Effector CD4-positive, alpha-beta T cell (primary cell): ENCODE data around the gene POP4.

ENCODE experiments used
- DNase-seq: peaks from one replicate; pipeline ENCODE4 v3.0.0-alpha.2; 2020

POP4 gene

DNA sequence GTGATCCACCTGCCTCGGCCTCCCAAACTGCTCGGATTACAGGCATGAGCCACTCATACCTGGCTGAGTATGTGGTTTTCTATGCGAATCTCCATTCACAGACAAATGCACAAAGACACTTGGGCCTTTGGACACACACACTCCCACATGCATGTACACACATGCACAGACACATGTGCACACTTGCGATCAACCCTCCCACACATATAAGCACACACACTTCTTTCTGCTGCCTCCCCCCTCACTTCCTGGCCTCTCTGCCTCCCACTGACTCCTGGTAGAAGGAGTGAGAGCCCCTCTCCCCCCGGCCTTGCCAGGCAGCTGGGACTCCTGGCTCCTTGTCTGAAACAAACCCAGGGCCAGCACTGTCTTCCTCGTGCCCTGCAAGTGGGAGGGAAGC, 29.9 kb downstream of the POP4 start:
- DNase-seq: no peak

DNA sequence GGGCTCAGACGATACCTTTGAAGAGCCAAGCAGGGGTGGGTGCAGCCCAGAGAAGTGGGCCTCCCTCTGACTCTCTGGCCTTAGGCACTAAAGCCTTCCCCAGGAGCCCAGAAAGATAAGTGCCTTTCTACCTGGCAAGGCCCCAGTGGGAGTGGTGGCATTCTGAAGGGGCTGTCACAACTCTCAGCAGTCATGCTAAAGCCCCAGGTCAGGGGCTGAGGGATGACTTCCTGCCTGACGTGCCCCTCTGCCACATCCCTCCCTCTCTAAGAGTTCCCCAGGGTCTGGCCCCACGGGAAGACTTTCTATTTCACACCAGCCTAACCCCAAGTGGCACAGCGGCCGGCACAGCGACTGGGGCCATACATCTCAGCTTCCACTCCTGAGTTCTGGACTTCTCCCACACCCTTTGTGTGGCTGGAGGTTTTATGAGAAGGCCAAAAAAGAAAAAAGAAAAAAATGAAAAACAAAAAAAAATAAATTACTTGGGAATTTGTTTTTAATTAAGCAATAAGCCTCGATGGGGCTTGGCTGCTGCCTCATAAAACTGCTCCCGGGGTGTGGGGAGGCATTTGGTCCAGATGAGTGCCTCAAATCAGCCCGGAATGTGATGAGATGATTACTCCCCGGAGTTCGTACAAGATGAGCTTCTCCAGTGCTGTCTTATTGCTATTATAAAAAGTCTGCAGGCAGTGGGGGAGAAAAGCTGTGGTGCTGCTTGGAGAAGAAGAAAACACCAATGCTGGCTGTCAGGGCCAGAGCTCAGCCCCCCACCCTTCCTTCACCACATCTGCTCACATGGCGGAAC, 30.7 kb downstream of the POP4 start:
- no peak for DNase-seq

DNA sequence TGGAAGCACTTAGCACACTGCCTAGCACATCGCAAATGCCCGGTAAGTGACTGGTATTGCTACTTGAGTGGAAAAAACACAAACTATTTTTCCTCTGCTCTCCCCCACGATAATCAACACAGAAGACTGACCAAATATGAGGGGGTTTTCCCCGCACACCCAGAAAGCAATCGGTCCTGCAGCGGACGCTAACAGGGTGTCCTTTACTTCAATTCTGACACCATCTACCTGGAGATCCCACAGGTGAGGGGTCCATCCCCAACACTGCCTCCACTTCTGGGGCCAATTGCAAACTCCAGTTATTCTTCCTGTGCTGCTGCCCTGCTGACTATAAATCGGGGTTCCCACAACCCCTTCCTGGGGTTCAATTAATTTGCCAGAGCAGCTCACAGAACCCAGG, 33.0 kb downstream of the POP4 start:
- no peak for DNase-seq

DNA sequence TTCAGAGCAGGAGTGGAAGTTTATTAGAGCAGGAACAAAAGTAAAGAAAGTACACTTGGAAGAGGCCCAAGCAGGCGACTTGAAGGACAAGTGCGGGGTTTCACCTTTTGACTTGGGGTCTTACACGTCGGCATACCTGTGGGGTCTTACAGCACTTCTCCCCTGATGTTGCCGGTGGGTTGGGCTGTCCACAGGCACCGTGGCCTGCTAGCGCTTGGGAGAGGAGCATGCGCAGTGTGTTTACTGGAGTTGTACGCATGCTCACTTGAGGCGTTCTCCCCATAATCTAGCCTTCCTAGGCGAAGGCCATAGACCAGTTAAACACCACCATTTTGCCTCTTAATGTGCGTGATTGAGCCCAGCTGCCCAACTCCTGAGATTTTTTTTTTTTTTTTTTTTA, 34.1 kb downstream of the POP4 start:
- DNase-seq: no peak

DNA sequence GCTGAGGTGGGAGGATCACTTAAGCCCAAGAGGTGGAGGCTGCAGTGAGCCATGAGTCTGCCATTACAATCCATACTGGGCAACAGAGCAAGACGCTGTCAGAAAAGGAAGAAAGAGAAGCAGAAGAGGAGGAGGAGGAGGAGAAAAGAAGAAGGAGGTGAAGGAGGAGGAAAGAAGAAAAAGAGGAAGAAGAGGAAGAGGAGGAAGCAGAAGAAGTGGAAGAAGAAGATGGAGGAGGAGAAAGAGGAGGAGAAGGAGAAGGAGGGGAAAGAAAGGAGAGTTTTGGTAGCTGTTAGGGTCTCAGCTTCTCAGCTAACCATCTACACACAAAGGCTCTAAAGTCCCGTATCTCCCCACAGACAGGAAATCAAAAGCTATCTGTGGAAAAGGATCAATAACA, 35.5 kb downstream of the POP4 start:
- no peak for DNase-seq

DNA sequence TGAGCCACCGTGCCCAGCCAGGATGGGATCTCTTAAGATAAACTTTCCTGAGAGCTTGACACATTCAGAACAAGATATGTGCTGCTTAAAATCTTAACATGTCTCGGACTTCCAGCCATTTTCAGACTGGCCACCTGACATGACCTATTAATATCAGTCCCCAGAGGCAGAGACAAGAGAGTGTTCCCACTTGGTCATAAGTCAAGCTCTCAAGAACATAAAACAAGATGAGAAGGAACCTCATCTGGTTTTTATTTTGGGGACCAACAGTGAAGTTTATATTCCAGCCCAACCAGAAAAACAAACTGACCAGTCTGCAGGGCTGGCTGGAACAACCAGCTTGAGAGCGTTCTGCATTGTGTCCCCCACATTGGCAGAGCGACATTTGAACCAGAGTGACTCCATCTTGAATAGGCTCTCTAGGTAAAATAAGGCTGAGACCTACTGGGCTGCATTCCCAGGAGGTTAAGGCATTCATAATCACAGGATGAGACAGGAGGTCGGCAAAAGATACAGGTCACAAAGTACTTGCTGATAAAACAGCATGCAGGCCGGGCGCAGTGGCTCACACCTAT, 37.4 kb downstream of the POP4 start:
- DNase-seq: no peak

DNA sequence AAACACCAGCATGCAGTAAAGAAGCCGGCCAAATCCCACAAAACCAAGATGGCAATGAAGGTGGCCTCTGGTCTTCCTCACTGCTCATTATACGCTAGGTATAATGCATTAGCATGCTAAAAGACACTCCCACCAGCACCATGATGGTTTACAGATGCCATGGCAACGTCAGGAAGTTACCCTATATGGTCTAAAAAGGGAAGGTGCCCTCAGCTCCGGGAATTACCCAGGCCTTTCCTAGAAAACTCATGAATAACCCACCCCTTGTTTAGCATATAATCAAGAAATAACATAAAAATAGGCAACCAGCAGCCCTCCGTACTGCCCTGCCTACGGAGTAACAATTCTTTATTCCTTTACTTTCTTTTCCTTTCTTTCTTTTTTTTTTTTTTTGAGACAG, 38.1 kb downstream of the POP4 start:
- no peak for DNase-seq

DNA sequence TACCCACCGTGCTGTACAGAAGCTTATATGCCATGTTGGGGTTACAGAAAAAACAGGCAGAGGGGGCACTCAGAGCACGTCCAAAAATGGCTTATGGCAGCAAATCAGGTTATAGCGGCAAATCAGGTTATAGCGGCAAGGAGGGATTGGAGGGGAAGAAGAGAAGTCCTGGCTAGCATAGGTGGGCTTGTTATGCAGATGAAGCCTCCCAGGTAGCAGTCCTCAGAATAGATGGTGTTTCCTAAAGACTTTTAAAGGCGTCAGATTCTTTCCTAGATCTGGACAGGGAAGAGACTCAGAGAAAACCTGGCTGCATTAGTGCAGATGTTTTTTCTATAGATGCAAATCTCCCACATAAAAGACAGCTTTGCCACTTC, 39.4 kb downstream of the POP4 start:
- no peak for DNase-seq

DNA sequence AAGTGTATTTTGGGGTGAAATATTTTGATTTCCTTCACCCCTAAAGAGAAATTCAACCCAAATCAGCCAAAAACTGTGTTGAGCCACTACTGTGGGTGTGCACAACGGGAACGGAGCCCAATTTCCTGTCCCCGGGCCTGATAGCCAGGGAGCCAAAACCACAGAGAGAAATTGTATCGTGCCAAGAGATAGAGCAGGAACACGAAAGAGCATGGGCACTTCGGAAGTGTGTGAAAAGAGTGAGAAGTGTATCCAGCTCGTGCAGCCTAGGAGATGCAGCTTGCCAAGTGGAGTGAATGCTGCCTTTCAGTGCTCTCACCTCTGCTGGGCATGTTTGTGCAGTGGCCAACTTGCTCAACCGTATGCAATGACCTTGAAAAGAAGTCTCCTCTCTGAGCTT, 39.8 kb downstream of the POP4 start:
- DNase-seq: no peak

DNA sequence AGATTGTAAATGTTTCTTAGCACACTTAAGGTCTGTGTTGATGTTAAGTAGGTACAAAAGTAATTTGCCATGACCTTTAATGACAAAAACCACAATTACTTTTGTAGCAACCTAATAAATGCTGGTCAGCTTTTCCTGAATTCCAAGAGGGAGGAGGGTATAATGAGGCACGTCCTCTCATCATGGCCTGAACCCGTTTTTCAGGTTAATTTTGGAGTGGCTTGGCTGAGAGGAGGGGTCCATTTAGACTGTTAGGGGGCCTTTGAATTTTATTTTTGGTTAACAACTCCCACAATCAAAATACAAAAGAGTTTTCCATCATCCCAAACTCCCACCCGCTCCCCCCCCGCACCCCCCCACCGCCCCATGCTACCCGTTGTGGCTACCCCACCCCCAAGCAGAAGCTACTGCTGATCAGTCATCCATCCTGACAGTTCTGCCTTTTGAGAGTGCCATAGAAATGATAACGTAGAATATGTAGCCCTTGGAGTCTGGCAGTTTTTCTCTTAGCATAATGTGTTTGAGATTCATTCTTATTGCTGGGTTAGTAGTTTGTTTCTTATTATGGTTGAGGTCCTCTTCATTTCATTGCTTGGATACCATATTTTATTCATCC, 44.8 kb downstream of the POP4 start:
- no peak for DNase-seq

DNA sequence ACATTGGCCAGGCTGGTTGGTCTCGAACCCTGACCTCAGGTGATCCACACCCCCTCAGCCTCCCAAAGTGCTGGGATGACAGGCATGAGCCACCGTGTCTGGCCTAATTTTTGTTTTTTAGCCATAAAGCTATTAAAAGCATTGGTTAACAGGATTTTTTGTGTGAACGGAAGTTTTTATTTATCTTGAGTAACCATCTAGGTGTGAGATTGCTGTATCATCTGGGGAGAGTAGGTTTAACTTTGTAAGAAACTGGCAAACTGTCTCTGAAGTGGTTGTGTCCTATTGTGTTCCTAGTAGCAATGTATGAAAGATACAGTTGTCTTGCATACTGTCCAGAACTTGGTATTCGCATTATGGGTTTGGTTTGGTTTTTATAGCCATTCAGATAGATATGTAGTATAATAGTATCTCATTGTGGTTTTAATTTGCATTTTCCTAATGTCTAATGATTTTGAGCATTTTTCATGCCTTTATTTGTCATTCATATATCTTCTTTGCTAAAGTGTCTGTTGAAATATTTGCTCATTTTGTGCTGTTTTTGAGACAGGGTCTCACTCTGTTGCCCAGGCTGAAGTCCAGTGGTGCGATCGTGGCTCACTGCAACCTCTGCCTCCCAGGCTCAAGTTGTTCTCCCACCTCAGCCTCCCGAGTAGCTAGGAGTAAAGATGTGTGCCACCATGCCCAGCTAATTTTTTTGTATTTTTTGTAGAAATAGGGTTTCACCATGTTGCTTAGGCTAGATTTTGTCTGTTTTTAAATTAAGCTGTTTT, 45.7 kb downstream of the POP4 start:
- no peak for DNase-seq

DNA sequence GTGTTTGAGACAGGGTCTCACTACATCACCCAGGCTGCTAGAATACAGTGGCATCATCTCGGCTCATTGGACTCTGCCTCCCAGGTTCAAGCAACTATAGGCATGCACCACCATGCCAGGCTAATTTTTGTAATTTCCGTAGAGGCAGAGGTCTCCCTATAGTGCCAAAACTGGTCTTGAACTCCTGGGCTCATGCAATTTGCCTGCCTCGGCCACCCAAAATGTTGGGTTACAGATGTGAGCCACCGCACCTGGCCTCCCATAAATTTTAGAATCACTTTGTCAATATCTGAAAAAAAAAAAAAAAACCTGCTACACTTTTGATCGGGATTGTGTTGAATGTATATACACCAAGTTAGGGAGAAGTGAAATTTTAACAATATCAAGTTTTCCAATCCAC, 47.3 kb downstream of the POP4 start:
- no peak for DNase-seq

DNA sequence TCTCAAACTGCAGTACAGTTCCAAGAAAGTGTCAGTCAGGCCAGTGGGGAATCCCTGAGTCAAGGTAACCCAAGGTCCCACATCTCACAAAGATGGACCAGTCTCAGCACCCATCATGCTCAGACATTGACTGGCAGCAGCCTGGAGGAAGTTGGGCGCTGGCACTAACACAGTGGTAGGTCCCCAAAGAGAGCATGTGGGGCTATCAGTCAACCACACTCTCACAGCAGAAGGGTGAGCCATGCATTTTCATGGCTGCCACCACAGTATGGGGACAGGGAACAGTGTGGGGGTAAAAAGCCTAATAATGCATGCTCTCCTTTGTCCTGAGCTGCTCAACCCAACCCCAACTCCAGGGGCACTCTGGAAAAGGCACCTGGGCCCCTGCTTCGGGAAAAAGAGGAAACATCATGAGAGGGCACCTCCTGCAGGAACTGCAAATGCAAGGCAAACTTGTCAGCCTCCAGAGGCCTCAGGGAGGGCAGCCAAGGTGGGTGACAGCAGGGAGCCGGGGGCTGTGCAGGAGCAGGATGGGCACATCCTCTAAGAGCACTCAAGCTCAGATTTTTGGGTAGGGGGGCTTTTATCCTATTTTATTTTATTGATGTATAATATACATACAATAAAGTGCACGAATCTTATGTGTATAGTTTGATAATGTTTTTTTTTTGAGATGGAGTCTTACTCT, 49.7 kb downstream of the POP4 start:
- no peak for DNase-seq

DNA sequence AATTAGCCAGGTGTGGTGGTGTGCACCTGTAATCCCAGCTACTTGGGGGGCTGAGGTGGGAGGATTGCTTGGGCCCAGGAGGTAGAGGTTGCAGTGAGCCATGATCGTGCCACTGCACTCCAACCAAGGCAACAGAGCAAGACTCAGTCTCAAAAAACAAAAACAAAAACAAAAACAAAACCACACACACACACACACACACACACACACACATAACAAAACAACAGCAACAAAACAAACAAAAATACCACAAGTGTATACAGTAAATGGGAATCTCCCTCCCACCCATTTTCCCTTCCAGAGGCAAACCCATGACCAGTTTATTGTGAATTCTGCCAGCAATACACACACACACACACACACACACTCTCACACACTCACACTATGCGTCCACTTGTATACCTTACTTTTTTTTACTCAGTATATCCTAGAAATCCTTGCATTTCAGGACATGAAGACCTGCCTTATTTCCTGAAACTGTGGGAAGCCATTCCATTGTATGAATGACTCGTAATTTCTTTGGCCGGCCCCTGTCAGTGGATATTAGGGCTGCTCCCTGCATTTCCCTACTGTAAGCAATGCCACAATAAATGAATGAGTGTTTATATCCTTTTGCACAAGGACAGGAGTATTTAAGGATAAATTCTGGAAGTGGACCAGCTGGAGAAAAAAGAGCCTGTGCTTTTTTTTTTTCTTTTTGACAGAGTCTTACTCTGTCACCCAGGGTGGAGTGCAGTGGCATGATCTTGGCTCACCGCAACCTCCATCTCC, 52.3 kb downstream of the POP4 start:
- DNase-seq: no peak

DNA sequence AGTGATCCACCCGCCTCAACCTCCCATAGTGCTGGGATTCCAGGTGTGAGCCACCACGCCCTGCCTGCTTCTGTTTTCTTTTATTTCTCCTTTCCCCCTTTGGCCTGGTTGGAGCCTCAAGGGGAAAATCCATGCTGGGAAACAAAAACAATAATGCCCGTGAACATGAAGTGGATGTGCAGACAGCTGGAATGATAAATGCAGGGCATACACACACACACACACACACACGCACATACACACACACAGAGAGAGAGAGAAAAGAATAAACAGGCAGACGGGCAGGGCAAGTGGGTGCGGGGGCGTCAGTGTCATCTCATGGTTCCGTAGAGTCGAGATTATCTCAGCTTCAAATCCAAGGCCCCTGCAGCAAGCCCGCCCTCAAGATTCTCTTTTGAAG, 54.8 kb downstream of the POP4 start:
- DNase-seq: no peak

DNA sequence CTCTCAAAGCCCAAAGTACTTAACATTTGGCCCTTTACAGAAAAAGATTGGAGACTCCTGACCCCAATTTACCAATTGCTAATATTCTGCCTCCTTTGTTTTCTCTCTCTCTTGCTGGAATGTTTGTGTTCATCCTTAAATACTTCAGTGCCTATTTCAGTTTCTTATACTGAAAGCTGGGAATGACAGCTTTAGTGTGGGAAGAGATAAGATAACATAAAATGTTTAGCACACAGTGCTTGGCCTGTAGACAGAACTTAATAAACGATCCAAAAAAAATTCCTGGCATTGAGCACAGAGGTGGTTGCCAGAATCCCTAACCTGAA, 56.2 kb downstream of the POP4 start:
- no peak for DNase-seq

DNA sequence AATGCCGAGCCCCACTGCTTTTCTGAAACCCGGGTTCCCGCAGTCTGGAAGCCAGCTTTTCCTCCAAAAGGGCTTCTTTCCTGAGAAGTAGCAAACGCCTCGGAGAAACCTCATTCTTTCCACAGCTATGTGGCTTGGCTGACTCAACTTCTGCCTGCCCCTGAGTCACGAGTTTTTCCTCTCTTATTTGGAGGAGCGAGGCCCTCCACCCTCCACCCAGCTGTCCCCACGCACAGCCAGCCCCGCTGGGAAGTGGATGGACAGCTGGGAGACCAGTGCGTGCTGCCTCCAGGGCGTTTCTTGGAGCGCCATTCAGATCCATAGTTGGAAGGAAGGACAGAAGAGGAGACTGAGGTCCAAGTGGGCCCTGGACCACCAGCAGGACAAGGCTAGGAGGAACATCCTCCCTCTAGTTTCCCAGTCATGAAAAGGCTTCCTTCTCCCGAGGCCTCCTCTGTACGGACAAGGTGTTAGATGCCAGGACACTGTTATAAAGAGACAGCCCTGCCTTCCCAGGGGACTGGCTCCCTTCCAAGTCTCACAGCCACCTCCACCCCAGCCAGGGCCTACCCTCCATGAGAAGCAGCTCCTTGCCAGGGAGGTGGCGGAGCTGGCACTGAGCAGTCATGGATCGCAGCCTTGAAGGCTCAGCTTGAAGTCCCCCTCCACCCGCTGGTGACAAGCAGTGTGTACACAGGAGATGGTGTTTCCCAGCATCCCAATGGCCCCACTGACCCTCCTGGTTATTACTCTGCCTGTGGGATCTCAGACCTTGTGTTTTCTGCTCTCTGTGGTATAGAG, 56.7 kb downstream of the POP4 start:
- no peak for DNase-seq

DNA sequence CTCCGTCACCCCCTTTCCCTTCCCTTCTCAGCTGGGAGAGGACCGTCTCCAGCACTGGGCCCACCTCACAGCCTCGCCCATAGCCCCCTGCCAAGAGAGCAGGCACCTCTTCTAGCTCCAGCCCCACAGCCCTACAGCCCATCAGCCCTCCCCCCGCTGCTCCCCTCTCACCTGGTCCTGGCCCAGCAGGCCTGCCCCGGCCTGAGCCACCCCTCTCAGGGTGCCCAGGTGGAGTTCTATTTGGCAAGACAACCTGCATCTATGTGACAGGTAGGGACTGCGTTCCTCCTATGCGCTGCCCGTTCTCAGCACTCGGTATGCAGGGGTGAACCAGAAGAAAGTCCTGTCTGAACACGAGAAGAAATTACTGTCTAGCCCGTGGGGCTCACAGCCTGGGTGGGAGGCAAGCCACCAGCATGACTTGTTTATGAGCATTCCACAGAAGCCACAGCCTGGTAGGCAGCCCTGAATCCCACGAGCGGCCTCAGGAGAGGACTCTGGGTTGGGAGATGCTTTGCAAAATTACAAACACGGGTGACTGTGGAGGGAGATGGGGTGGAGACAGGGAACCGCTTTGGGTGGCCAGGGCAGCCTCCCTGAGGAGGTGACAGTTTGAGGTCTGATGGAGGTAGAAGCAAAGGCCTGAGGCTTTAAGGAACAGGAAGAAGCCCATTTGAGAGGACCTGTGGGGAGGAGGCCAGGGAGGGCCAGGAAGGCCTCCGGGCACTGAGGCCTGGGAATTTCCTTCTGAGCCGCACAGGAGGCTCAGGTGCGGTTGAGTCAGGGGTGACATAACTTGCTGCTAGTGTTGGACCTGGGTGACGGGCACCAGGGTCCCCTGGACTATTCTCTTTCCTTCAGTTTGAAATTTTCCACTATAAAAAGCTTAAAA, 58.0 kb downstream of the POP4 start:
- DNase-seq: no peak

DNA sequence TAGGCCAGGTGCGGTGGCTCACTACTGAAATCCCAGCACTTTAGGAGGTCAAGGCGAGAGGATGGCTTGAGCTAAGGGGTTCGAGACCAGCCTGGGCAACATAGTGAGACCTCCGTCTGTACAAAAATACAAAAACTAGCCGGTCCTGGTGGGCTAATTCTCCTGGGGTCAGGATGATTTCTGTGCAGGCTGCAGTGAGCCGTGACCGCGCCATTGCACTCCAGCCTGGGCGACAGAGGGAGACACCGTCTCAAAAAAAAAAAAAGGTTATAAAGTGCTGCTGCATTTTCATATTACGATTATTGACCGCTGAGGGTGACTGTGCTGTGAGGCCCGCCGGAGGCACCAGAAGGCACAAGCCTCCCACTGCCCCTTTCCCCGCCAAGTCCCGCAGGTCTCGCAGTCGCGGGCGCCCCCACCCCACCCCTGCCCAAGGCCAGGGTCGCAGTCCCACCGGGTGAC, 58.7 kb downstream of the POP4 start:
- DNase-seq: no peak

DNA sequence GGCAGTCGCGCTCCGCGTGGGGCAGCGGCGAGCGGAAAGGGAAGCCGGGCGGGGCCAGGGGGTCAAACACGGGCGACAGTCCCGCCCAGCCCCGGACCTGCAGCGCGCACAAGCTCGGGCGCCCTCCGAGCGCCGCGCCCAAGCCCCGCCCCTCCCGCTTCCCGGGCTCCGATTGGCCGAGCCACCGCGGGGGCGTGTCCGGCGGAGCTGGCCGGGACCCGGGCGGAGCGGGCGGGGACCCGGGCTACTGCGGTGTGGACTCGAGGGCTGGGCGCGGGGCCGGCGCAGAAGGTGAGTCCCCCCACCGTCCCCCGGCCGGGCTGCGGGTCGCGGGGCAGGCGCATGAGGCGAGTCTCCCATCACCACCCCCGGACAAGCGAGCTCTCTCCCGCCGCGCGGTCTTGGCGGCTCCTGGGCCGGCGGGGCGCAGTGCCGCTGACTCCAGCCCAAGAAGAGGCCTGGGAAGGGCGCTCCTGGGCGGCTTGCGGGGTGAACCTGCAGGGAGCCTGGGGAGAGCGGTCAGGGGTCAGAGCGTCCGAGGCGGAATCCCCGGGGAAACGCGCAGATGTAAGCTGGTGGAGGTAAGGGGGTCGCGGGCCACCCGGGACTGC, 59.2 kb downstream of the POP4 start, which contains the start of gene PLEKHF1:
TSS of gene PLEKHF1 (plus strand) at position 247 of the 611 bp plus-strand sequence. CDS start 8,379 bp downstream, outside the sequence.
- peak; percentile 74 for DNase-seq
